ENCODE data around the gene RAB12.

The RAB12 gene

GRCh38 chr18:8688216-8688800 lies 79.1 kb downstream of the RAB12 start:
- DNase-seq, result no peak

DNA sequence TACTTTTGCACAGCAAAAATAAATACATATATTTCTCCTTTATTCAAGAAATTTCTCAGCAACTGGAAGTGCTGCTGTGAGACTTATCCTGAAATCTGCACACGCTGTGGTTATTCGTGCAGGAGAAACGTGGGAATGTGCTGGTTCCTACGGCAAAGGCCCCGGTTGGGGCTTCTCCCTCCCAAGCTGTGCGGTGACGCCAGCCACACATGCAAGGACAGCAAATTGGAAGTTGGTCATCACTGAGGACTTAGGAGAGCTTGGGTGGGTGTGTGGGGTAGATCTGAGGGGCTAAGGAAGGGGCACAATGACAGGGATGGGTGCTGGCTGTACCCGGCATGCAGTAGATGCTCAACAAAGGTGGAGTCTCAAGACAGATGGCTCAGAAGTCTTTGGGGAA lies 79.6 kb downstream of the RAB12 start:
- no peak for DNase-seq
